GF-D8 (cell line): ENCODE data around the gene RALGAPB.
"Not testable (repeated sequence)": the region's sequence is repeated elsewhere in the genome, so short reads cannot be mapped to it uniquely, and the experiment has no call there.

Experiments
- DNase-seq: peaks from one replicate; lab custom pipeline; 2025; lab: John Stamatoyannopoulos, UW

The RALGAPB gene

DNA sequence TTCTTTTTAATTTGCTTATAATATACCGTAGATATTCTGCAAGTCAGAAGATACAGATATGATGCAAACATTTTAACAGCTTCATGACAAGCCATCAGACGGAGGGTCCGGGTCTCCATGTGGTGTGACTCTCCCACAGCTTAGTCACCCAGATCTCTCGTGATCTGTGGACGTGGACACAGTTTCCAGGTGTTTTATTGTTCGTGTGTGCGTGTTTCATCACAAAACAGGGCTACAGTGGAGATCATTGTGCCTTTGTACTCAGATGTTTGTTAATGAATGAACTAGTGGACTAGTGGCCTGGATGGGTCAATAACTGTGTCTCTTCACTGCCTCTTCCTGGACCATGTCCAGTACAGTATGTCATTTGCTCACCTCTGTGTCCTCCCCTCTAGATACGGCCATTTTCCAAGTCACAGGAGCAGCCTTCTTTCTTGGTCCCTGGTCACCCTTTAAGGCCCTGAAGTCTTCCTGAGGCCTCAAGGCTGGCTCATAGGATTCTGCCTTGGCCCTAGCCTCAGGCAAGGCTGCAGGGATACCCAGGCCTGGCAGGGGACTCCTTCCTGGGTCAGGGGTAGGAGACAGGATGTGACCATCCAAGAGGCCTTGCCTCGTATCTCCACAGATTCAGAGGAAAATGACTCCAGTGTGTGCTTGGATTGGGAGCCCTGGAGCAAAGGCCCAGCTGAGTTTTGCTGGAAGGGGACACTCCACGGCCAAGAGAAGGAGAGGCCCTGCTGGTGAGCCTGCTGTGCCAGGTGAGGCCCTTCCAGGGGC, 112.9 kb downstream of the RALGAPB start:
- DNase-seq, result no peak

DNA sequence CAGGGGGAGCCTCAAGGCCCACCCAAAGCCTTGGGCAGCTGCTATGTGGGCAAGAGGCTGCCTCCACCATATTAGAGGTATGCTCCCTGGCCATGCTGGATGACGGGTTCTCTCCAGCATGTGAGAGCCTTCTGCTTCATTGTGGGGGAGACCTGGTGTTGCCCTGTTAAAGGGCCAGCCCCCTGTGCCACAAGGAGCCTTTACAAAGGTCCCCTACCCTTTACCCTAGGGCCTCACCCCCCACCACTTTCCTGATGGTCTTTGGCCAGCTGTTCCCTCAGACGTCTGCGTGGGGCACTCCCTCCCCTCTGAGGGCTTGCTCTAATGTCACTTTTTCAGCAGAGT, 113.5 kb downstream of the RALGAPB start:
- DNase-seq, result no peak

GRCh38 chr20:38588303-38588702, 115.7 kb downstream of the RALGAPB start:
- DNase-seq, result no peak

DNA sequence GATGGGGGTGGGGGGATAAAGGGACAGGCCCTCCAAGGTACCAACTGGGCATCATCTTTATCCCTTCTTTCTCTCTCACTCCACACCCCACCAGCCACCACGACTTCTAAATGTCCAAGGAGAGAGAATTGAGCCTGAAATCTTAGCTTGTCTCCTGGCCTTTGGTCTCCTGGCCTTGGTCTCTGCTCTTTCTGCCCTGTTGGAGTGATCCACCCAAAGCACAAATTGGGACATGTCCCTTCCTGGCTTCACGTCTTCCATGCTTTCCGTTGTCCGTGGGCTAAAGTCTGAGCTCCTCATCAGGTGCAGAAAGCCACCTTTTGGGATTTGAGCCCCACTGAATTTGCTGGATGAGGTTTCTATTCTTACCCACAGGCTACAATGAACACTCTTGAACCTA, 116.7 kb downstream of the RALGAPB start:
- no peak for DNase-seq

GRCh38 chr20:38589967-38590675, 117.5 kb downstream of the RALGAPB start:
- no peak for DNase-seq

- no peak for DNase-seq
Measured at GRCh38 chr20:38590676-38591473, 118.2 kb downstream of the RALGAPB start.

- DNase-seq, result no peak
Measured at GRCh38 chr20:38591474-38592410, 119.1 kb downstream of the RALGAPB start.

- not testable (repeated sequence) for DNase-seq
Measured at GRCh38 chr20:38592411-38592790, 119.8 kb downstream of the RALGAPB start.

DNA sequence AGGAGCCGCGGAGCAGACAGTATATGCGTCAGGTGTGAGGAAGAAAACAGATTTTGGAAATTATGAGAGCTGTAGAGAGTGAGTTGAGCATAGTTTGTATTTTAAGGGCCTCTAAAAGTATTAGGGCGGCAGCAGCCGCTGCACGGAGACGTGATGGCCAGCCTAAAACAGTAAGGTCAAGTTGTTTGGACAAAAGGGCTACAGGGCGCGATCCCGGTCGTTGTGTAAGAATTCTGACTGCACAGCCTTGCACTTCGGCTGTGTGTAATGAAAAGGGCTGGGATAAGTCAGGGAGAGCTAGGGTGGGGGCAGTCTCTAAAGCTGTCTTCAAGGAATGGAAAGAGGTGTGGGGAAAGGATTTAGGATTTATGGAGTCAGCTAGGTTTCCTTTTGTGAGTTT, 121.6 kb downstream of the RALGAPB start:
- not testable (repeated sequence) for DNase-seq

DNA sequence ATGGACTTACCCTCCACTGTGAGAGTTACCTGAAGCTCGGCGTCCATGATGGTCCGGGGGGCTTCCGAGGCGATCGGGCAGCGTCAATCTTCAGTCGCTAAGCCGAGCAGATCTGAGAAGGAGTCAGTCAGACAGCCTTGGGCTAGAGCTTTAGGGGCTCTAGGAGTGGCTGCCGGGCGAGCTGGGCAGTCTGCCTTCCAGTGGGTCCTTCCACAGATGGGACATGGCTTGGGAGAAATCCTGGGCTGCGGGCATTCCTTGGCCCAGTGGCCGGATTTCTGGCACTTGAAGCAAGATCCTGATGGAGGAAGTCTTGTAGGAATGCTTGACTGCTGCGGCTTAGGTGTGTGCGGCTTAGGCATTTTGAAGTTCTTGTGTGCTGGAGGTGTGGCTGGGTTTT, 123.2 kb downstream of the RALGAPB start:
- DNase-seq, result not testable (repeated sequence)

DNA sequence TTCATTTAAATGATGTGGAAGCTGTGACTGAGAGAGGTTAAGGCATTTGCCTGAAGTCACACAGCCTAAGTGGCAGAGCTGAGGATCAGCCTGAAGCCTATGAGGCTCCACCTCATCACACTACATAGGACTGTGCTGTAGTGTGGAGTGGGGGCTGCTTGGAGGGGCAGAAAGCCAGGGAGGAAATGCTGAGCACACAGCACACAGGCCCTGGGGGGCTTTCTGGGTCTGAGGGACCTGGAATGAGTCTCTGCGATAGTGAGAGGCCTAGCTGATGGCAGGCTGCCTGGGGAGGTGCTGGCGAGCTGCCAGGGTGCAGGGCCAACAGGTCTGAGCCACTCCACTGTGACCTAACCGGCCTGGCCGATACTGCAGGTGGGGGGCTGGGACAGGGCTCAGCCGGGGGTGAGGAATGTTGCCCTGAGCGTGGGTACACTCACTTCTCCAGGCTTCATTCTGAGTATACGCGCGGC, 126.8 kb downstream of the RALGAPB start:
- DNase-seq, result no peak

- DNase-seq, result no peak
Measured at GRCh38 chr20:38600057-38600456, 127.4 kb downstream of the RALGAPB start.

DNA sequence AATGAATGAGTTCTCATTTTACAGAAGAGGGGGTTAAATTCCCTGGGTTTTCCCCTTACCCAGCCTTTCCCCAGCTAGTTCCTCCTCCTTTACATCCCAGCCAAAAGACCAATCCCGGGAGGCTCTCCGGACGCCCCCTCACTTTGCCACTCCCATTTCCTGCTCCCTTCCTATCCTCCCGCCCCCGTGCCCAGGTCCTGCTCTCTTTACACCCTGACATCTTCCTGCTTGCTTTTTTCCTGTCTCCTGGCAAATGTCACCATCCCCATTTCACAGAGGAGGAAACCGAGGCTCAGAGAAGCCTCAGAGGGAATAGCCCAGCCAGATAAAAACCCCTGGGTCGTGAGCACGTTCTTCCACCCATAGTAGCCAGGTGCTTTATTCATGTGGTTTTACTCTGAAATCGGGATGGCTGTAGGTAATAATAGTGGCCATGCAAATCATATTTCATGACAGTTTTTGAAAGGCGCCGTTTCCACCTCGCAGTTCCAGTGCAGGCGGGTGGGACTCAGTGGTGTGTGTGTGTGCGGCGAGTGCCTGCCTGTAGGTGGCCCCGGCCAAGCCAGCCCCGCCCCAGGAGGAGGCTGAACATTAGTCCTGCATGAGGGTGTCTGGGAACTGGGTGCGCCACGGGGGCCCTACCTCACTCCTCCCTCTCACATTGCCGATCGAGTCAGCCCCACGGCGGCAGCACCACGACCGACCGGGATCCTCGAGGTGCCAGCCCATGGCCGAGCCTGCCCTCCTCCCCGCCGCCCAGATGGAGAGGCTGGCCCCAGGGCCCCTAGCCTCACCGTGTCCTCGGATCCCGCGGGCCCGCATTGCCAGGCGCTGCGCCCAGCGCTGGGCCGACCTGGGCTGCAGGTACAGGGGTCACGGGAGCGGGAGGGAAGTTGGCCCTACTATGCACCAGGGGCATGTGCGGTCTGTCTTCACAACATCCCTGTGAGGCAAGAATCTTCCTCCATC, 128.9 kb downstream of the RALGAPB start, which contains the start of gene ARHGAP40:
Gene ARHGAP40, plus strand, starts transcription at position 594 of the 969 bp plus-strand sequence.
- DNase-seq, result no peak

DNA sequence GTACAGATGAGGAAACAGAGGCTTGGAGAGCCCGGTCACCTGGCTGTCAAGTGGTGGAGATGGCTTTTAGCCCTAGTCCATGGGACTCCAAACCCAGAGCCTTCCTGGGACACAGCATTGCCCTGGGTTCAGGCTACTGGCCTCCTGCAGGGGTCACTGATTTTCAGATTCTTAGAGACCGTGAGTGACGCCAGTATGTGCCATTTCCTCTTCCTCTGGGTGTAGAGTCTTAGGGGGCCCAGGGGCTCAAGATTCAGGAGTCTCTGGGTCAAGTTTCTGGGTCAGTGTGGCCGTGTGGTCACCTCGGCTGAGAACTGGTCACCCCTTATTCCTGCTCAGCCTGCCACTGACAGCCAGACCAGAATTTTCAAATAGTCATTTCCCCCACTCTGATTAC, 129.5 kb downstream of the RALGAPB start:
- DNase-seq, result no peak

DNA sequence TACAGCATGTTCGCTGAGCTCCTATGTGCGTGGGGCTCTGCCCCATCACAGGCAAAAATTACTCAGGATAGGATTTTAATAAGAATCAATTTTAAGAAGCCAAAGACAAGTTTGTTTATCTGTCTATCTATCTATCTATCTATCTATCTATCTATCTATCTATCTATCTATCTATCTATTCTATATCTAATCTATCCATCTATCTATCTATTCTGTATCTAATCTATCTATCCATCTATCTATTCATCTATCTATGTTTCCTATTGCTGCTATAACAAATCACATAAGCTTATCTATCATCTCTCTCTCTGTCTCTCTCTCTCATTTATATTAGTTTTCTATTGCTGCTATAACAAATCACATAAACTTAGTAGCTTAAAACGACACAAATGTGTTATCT, 130.6 kb downstream of the RALGAPB start:
- DNase-seq, result no peak

GRCh38 chr20:38604873-38605303, 132.2 kb downstream of the RALGAPB start:
- DNase-seq, result no peak

DNA sequence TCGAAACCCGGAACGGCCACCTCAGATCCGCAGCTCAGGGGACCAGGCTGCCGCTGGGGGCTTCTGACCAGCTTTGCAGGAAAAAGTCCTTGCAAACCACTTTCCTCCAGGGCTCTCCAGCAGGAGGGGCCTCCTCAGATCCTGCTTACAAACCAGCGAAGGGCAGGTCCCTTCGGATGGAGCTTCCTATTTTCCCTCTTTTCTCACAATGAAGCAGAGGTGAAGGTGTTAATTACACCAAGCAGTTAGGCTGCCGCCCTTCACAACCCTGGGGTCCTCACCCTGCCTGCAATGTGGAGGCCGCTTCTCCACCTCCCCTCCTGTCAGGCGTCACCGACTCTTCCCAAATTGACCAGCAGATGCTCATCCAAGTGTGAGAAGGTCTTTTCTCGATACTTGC, 134.7 kb downstream of the RALGAPB start:
- no peak for DNase-seq

GRCh38 chr20:38608188-38608587, 135.5 kb downstream of the RALGAPB start:
- no peak for DNase-seq

DNA sequence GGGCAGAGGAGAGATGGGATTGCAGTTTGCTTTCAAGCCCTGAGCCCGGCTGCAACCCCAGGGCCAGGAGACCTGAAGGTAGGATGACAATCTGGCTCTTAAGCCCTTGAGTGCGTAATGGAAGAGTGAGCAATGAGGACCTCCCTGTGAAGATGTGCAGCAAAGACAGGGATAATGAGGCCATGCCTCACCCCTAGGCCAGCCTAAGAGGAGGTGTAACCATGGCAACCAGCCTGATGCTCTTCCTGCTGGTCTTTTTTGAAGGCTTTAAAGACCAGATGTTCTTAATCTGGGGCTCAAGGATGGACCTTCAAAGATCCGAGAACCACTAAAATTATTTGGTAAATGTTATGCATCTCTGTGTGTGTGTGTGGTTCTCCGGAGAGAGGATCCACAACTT, 137.2 kb downstream of the RALGAPB start:
- no peak for DNase-seq

- DNase-seq, result no peak
Measured at GRCh38 chr20:38610521-38610920, 137.9 kb downstream of the RALGAPB start.
